RWPE2 (cell line): ENCODE measurements around the gene HIVEP3.

Source experiments
- ATAC-seq: fragments of 200-7000 bp; cut with Tn5 transposase; 3 replicates; pipeline ENCODE4 v1.9.1; 2021; ENCODE audit warnings: low read depth
- DNase-seq: peaks from one replicate; pipeline ENCODE4 v3.0.0-alpha.2; 2020; ENCODE audit warnings: low spot score
- H3K27ac ChIP-seq: fragments of 450-650 bp; 2 replicates; pipeline ENCODE4 v1.5.1; 2017; ENCODE audit warnings: mild to moderate bottlenecking; ENCODE audit not compliant: poor library complexity, severe bottlenecking
- H3K27me3 ChIP-seq: fragments of 250-450 bp; sonication (Bioruptor Pico); 2 replicates; pipeline ENCODE4 v1.5.1; 2021; ENCODE audit warnings: mild to moderate bottlenecking, moderate library complexity; ENCODE audit not compliant: insufficient read depth, poor library complexity, severe bottlenecking
- H3K36me3 ChIP-seq: fragments of 250-450 bp; sonication (Bioruptor Pico); 2 replicates; pipeline ENCODE4 v1.5.1; 2020; ENCODE audit warnings: low read depth, mild to moderate bottlenecking, moderate library complexity
- H3K4me1 ChIP-seq: fragments of 250-450 bp; sonication (Bioruptor Pico); 2 replicates; pipeline ENCODE4 v1.5.1; 2021; ENCODE audit warnings: mild to moderate bottlenecking, moderate library complexity; ENCODE audit not compliant: insufficient read depth, poor library complexity, severe bottlenecking
- H3K4me3 ChIP-seq: fragments of 250-450 bp; sonication (Bioruptor Pico); 2 replicates; pipeline ENCODE4 v1.5.1; 2021; ENCODE audit warnings: mild to moderate bottlenecking, moderate library complexity; ENCODE audit not compliant: severe bottlenecking
- H3K9me3 ChIP-seq: fragments of 250-450 bp; sonication (Bioruptor Pico); 2 replicates; pipeline ENCODE4 v1.5.1; 2021; ENCODE audit warnings: mild to moderate bottlenecking, moderate library complexity; ENCODE audit not compliant: severe bottlenecking
- TF ChIP-seq, protein P1 (sequence below): fragments of 450-650 bp; IDR thresholded peaks from one replicate; pipeline ENCODE4 v1.5.1; 2017; ENCODE audit warnings: mild to moderate bottlenecking, moderate library complexity; ENCODE audit not compliant: poor library complexity, severe bottlenecking

The HIVEP3 gene

DNA sequence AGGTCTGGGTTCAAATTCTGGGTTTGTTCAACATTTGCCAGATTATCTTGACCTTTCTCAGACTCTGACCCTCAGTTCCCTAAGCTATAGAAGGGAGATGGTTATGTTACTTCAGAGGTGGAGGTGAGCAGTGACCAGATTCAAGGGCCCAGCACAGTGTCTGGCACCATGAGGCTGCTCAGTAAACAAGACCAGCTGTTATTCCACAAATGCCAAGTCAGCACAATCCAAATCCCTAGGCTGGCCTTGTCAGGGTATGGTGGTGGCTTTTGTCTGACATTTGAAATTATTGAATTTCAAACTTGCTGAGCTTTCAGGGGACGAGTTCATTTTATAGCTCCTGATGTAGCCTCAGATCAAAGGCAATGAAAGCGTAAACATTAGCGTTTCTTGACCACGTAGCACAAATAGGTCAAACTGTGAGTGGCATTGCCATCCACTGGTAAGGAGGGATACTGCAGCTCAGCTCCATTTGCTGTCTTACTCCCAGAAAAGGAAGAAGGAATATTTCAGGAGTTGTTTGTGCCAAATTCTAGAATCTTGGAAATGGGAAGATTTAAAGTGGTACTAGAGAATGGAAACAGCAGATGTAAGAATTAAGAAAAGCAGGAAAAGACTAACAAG, 339.9 kb downstream of the HIVEP3 start:
- DNase-seq (no peak), ATAC-seq (no peak)
- H3K4me1 ChIP-seq, result no peaks in the 10 kb centered on the region
- TF ChIP-seq, protein P1, sequence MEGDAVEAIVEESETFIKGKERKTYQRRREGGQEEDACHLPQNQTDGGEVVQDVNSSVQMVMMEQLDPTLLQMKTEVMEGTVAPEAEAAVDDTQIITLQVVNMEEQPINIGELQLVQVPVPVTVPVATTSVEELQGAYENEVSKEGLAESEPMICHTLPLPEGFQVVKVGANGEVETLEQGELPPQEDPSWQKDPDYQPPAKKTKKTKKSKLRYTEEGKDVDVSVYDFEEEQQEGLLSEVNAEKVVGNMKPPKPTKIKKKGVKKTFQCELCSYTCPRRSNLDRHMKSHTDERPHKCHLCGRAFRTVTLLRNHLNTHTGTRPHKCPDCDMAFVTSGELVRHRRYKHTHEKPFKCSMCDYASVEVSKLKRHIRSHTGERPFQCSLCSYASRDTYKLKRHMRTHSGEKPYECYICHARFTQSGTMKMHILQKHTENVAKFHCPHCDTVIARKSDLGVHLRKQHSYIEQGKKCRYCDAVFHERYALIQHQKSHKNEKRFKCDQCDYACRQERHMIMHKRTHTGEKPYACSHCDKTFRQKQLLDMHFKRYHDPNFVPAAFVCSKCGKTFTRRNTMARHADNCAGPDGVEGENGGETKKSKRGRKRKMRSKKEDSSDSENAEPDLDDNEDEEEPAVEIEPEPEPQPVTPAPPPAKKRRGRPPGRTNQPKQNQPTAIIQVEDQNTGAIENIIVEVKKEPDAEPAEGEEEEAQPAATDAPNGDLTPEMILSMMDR, result peak; percentile 46
- H3K4me3 ChIP-seq, result no peak overlapping the region
- no peaks in the 10 kb centered on the region for H3K9me3 ChIP-seq
- H3K27ac ChIP-seq, result no peak overlapping the region
- H3K36me3 ChIP-seq, result no peaks in the 10 kb centered on the region
- H3K27me3 ChIP-seq, result no peaks in the 10 kb centered on the region

DNA sequence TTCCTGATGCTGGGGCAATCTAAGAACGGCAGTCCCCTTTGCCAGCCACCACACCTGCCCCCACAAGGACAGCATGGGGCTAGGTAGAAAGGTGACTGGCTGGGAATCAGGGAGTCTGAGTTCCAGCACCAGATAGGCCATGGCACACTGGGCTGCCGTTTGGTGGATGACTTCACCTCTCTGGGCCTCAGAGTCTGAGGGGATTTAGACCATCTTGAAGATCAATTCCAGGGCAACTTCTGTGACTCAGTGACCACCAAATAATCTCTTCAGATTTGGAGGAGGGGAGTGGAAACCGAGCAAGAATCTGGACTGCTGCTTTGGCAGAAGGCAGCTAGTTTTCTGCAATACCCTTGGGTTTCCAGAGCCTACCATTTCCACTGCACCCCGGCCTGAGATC, 342.1 kb downstream of the HIVEP3 start:
- H3K27ac ChIP-seq, result no peak overlapping the region
- H3K27me3 ChIP-seq, result no peaks in the 10 kb centered on the region
- H3K36me3 ChIP-seq, result no peaks in the 10 kb centered on the region
- ATAC-seq (no peak), DNase-seq (no peak)
- H3K9me3 ChIP-seq, result no peaks in the 10 kb centered on the region
- TF ChIP-seq, protein P1, result no peak
- H3K4me3 ChIP-seq, result no peak overlapping the region
- no peaks in the 10 kb centered on the region for H3K4me1 ChIP-seq

DNA sequence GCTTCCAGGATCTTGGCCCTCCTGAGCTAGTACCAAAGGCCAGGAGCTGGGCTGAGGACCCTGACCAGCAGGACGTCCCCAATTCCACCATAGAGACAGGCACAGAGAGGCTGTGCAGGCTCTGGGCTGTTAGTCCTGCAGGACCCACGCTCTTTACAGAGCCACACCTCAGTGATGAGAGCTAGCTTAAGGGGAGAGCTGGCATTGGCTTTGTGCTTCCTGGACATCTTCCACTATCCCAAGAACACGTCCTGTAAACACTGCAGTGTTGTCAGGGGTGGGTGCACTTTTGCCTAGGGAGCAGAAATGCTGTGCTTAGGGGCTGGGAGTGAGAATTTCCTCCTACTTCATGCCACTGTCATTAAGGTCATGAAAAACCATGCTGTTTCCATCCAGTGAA, 342.5 kb downstream of the HIVEP3 start:
- H3K27me3 ChIP-seq, result no peaks in the 10 kb centered on the region
- no peak overlapping the region for H3K4me3 ChIP-seq
- DNase-seq (no peak), ATAC-seq (no peak)
- H3K27ac ChIP-seq, result no peak overlapping the region
- no peaks in the 10 kb centered on the region for H3K36me3 ChIP-seq
- H3K4me1 ChIP-seq, result no peaks in the 10 kb centered on the region
- H3K9me3 ChIP-seq, result no peaks in the 10 kb centered on the region
- TF ChIP-seq, protein P1, result no peak

DNA sequence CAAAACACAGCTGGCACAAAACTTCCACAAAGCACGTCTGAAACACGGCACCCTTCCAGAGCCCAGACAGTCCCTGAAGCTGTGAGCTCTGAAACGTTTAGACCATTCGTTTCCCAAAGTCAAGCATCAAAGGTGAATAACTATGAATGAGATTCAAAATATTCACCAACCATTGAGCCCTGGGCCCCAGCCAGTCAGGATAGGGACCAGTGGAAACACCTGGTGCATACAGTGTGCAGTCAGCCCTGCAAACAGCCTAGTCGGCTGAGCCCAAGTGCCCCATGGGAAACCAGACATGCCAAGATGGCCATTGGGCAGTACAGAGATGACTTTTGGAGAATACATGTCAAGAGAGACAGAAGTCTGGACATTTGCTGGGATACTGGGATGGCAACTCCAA, 343.9 kb downstream of the HIVEP3 start:
- no peak overlapping the region for H3K27ac ChIP-seq
- TF ChIP-seq, protein P1, result no peak
- DNase-seq (no peak), ATAC-seq (no peak)
- H3K27me3 ChIP-seq, result no peaks in the 10 kb centered on the region
- no peaks in the 10 kb centered on the region for H3K4me1 ChIP-seq
- no peaks in the 10 kb centered on the region for H3K9me3 ChIP-seq
- no peak overlapping the region for H3K4me3 ChIP-seq
- H3K36me3 ChIP-seq, result no peaks in the 10 kb centered on the region

DNA sequence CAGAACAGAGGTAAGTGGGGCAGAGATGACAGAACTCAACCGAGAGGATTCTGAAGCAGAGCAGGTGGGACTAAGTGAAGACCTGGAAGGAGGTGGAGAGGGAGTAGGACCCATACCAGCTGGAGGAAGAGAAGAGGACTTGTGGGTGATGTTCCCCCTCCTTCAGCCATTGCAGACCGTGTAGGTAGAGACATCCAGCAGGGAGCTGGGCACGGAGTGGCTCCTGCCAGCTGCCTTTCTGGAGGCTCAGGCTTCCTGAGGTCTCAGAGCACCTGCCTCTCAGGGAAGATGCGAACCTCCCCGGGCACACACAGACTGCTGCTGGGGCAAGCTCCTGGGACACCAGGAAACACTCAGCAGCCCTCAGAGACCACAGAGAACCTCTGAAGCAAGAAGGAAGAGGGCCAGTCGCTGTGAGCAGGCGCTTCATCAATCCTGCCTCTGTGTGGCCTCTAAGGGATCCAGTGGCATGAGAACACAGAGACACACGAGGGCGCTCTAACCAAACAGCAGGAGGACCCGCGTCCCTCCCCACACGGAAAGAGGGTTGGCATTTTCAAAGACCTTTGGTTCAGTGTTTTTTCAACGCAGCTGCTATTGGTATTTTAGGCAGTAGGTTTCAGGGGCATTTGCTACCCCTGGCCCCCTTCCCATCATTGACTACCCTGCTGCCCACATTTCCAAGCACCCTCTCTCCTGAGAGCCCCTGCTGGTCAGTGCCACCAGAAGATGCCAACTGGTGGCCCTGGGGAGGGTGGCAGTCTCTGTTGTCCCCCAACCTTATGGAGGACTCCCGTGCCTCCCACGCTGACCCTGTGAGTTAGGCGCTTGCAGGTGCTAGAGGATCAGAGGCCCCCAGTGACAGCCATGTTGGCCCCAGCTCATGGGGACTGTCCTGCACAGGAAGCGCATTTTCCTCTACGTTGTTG, 344.7 kb downstream of the HIVEP3 start:
- Histone ChIP-seq H3K27ac (no peak overlapping the region), H3K9me3 (no peaks in the 10 kb centered on the region), H3K36me3 (no peaks in the 10 kb centered on the region), H3K4me1 (no peaks in the 10 kb centered on the region), H3K4me3 (no peak overlapping the region), H3K27me3 (no peaks in the 10 kb centered on the region)
- no peak for DNase-seq
- TF ChIP-seq, protein P1, result peak; percentile 91
- peak; percentile 92 for ATAC-seq
